GM12878 (cell line): ENCODE data around the gene THBS3. TPM values are rescaled to one million over a fixed set of nuclear protein-coding genes. Genes with fewer than 3 reads are reported as not detected.

Experiments used
- ATF7 ChIP-seq: fragments of 450-650 bp; IDR thresholded peaks from 2 replicates; pipeline ENCODE4 v1.6.1; 2016; ENCODE audit warnings: low read depth, mild to moderate bottlenecking
- CEBPB ChIP-seq, 2 experiments: fragments of 150-350 bp in 1 of 2; IDR thresholded peaks; 2 replicates each; pipeline ENCODE4 v1.6.1; 2012 to 2014; ENCODE audit warnings: low read depth in 2 of 2, low read length in 2 of 2, borderline replicate concordance in 1 of 2, inconsistent platforms in 1 of 2
- ELK1 ChIP-seq: IDR thresholded peaks from 2 replicates; pipeline ENCODE4 v1.6.1; 2012; ENCODE audit warnings: low read depth, low read length, improper control_type of control experiment
- MAX ChIP-seq: IDR thresholded peaks from 2 replicates; pipeline ENCODE4 v1.6.1; 2012; ENCODE audit warnings: low read depth, low read length, improper control_type of control experiment
- MEF2A ChIP-seq: IDR thresholded peaks from 2 replicates; pipeline ENCODE4 v1.6.1; 2011; ENCODE audit warnings: low read depth, mild to moderate bottlenecking, low read length, moderate library complexity; ENCODE audit not compliant: insufficient read depth
- MYB ChIP-seq: fragments of 150-350 bp; IDR thresholded peaks from 2 replicates; pipeline ENCODE4 v1.6.1; 2014; ENCODE audit warnings: mild to moderate bottlenecking, low read depth, low read length, borderline replicate concordance
- NFIC ChIP-seq: IDR thresholded peaks from 2 replicates; pipeline ENCODE4 v1.6.1; 2012; ENCODE audit warnings: low read depth, mild to moderate bottlenecking, inconsistent platforms, low read length, moderate library complexity
- RCOR1 ChIP-seq: conservative IDR thresholded peaks from 2 replicates; pipeline ENCODE4 v1.6.1; 2012; ENCODE audit warnings: low read depth, low read length, improper control_type of control experiment
- RUNX3 ChIP-seq: IDR thresholded peaks from 2 replicates; pipeline ENCODE4 v1.6.1; 2012; ENCODE audit warnings: low read length, inconsistent platforms
- SIX5 ChIP-seq: IDR thresholded peaks from 2 replicates; pipeline ENCODE4 v1.6.1; 2011; ENCODE audit warnings: mild to moderate bottlenecking, low read depth, low read length, moderate library complexity; ENCODE audit not compliant: severe bottlenecking
- SMAD1 ChIP-seq: fragments of 450-650 bp; IDR thresholded peaks from 2 replicates; pipeline ENCODE4 v1.6.1; 2018; ENCODE audit warnings: mild to moderate bottlenecking, low read depth; ENCODE audit not compliant: partially characterized antibody
- SMC3 ChIP-seq: IDR thresholded peaks from 2 replicates; pipeline ENCODE4 v1.6.1; 2011; ENCODE audit warnings: low read length, improper control_type of control experiment, borderline replicate concordance
- SREBF1 ChIP-seq: IDR thresholded peaks from 2 replicates; pipeline ENCODE4 v1.6.1; 2012; ENCODE audit warnings: mild to moderate bottlenecking, low read length
- TCF12 ChIP-seq: IDR thresholded peaks from 2 replicates; pipeline ENCODE4 v1.6.1; 2011; ENCODE audit warnings: low read depth, mild to moderate bottlenecking, low read length
- USF1 ChIP-seq: IDR thresholded peaks from 2 replicates; pipeline ENCODE4 v1.6.1; 2011; ENCODE audit warnings: borderline replicate concordance, low read depth, mild to moderate bottlenecking, moderate library complexity, mixed read lengths, low read length; ENCODE audit not compliant: insufficient read depth; ENCODE audit errors: extremely low read length
- ZBED1 ChIP-seq: IDR thresholded peaks from 2 replicates; pipeline ENCODE4 v1.6.1; 2016; ENCODE audit warnings: borderline replicate concordance
- ZNF687 ChIP-seq: fragments of 450-650 bp; IDR thresholded peaks from 2 replicates; pipeline ENCODE4 v1.6.1; 2017; ENCODE audit warnings: mild to moderate bottlenecking, moderate library complexity
- ZZZ3 ChIP-seq: IDR thresholded peaks from 2 replicates; pipeline ENCODE4 v1.6.1; 2011; ENCODE audit warnings: low read depth; ENCODE audit not compliant: control insufficient read depth, insufficient read length
- polyA plus RNA-seq, 11 experiments: library from polyadenylated mRNA; depleted of rRNA in 4 of 11; unstranded in 6 of 11; stranded (reverse) in 5 of 11; fragments of >200 nt; fragmentation: Nextera tagmentation in 4 of 11; fragmentation: Illumina TruSeq in 1 of 11; extraction: Ambion mirVana in 4 of 11; extraction: Trizol in 1 of 11; gene quantifications; 1 replicate in 1 of 11; 2 replicates in 10 of 11; pipeline versions ENCODE4 v1.2.1 to v1.2.3, GENCODE V29; 2011 to 2016; ENCODE audit warnings: inconsistent platforms in 2 of 11, missing spikeins in 2 of 11, low read depth in 1 of 11
- total RNA-seq, 4 experiments: library from RNA; depleted of rRNA in 3 of 4; stranded (reverse); fragments of >200 nt in 3 of 4; fragmentation: Illumina TruSeq in 1 of 4; extraction: Trizol in 1 of 4; gene quantifications; 2 replicates each; pipeline versions ENCODE4 v1.2.1 to v1.2.3, GENCODE V29; 2013 to 2021
- TF ChIP-seq, protein P1 (sequence below): fragments of 450-650 bp; IDR thresholded peaks from 2 replicates; pipeline ENCODE4 v1.6.1; 2018; ENCODE audit warnings: borderline replicate concordance, mild to moderate bottlenecking; ENCODE audit not compliant: partially characterized antibody

THBS3 gene
- total and polyA plus RNA-seq, 10 of the 15 experiments (the other 5 are each of a cell fraction or from before 2014, with no cell fraction given), result 0.66 to 3.6 (median 2.0) TPM

DNA sequence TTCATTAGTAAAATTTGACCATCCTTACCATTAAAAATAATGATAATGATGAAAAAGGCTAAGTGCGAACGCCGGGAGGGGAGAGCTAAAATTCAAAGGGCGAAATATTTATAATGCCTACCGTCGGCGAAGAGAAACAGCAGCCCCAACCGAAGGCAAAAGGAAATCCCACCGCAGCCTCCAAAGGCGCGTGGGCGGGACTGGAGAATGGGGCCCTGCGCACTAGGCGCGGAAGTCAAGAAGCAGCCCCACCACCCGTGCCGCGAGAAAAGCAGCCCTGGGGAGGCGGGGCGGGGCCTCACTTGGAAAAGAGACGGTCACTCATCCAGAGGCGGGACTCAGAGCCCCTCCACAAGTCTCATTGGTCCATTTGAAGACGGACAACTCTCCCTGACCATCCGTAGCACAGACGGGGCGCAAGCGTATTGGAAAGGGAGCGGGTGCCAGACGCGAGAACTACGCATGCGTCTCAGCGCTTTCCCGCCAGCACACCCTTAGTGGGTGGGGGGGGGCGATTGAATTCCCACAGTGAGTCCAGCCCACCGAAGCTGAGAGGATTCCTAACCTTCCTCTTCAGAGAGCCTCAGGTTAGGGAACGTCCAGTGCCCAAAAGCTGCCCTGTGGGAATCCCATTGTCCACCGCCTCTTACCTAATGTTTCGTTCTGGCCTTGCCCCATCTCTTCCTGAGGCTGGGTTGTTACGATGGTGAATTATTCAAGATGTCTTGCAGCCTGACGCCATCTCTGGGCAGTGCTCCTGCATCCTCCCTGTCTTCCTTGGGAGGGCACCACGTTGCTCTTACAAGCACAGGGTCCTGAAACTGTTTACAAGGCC, 19.8 kb upstream of the THBS3 start (continued):
- no peak for TF ChIP-seq RCOR1
- 0 out of 2 replicates have a peak, but pooled peaks have one; percentile 7 for TF ChIP-seq SMC3
- TF ChIP-seq ZNF687, result peak; percentile 18; the same call in 1 of the 2 replicates
- TF ChIP-seq, protein P1, sequence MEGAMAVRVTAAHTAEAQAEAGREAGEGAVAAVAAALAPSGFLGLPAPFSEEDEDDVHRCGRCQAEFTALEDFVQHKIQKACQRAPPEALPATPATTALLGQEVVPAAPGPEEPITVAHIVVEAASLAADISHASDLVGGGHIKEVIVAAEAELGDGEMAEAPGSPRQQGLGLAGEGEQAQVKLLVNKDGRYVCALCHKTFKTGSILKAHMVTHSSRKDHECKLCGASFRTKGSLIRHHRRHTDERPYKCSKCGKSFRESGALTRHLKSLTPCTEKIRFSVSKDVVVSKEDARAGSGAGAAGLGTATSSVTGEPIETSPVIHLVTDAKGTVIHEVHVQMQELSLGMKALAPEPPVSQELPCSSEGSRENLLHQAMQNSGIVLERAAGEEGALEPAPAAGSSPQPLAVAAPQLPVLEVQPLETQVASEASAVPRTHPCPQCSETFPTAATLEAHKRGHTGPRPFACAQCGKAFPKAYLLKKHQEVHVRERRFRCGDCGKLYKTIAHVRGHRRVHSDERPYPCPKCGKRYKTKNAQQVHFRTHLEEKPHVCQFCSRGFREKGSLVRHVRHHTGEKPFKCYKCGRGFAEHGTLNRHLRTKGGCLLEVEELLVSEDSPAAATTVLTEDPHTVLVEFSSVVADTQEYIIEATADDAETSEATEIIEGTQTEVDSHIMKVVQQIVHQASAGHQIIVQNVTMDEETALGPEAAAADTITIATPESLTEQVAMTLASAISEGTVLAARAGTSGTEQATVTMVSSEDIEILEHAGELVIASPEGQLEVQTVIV, result no peak
- TF ChIP-seq USF1, result no peak
- no peak for TF ChIP-seq ATF7
- TF ChIP-seq ELK1, result 0 out of 2 replicates have a peak, but pooled peaks have one; percentile 46
- TF ChIP-seq SMAD1, result no peak
- no peak for TF ChIP-seq MYB
- TF ChIP-seq MEF2A, result no peak
- peak; percentile 66; the same call in 1 of the 2 replicates for TF ChIP-seq TCF12
- TF ChIP-seq MAX, result no peak
- no peak for TF ChIP-seq SREBF1
- TF ChIP-seq SIX5, result no peak
- TF ChIP-seq RUNX3, result peak; percentile 68
- no peak for TF ChIP-seq CEBPB (IDR thresholded peaks at IDR 0.05; ENCODE audit: borderline replicate concordance in 1 of 2, low read depth in 2 of 2, low read length in 2 of 2)
- TF ChIP-seq ZBED1, result peak; percentile 63; the same call in 1 of the 2 replicates
- no peak for TF ChIP-seq ZZZ3
- TF ChIP-seq NFIC, result peak; percentile 20; the same call in 1 of the 2 replicates
